ENCODE measurements around the gene TAS2R13. TPM values are rescaled to one million over a fixed set of nuclear protein-coding genes. Genes with fewer than 3 reads are reported as not detected.

Gene TAS2R13
- total RNA-seq, 1 donor from 2014 or later: 1.3 TPM

DNA sequence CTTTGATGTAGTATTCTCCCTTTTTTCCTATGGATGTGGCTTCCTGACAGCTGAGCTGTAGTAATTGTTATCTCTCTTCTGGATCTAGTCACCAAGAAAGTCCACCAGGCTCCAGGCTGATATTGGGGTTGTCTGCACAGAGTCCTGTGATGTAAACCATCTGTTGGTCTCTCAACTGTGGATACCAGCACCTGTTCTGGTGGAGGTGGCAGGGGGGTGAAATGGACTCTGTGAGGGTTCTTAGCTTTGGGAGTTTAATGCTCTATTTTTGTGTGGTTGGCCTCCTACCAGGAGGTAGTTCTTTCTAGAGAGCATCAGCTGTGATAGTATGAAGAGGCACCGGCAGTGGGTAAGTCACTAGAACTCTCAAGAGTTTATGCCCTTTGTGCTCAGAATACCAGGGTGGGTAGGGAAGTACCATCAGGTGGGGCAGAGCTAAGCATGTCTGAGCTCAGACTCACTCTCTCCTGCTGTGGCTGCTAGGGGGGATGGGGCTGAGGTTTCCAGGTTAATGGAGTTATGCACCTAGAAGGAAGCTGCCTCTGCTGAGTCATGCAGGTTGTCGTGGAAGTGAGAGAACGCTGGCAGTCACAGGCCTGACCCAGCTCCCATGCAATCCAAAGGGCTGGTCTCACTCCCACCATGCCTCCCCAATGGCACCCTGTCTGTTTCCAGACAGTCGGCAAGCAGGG is 32.7 kb upstream of the TAS2R13 start:
- Mint-ChIP-seq H3K4me3 (no peak overlapping the region), H3K27me3 (no peaks in the 10 kb centered on the region), H3K36me3 (peaks cover 29% of the 10 kb centered on the region), H3K9me3 (peaks cover 10% of the 10 kb centered on the region), H3K27ac (peak overlapping the region; percentile 39), H3K4me1 (ENCODE audit: unreplicated experiment) (no peaks in the 10 kb centered on the region)
- TF ChIP-seq CTCF (conservative IDR thresholded peaks at IDR 0.05): no peak
- no peak for DNase-seq (ENCODE audit: extremely low spot score, unreplicated experiment)

DNA sequence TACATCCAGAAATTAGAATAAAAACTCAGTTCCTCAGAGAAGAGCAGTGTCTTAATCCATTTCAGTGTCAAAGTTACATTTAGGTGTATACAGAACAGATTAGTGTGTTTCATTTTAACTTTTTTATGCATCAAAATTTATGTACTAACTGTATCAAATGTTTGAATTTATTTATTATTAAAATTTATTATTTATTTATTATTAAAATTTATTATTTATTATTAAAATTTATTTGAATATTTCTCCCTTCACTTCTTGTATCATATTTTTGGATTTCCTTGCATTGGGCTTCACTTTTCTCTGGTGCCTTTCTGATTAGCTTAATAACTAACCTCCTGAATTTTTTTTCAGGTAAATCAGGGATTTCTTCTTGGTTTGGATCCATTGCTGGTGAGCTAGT is 32.0 kb upstream of the TAS2R13 start:
- Mint-ChIP-seq H3K27ac (no peak overlapping the region), H3K4me3 (no peak overlapping the region), H3K4me1 (ENCODE audit: unreplicated experiment) (no peaks in the 10 kb centered on the region), H3K27me3 (no peaks in the 10 kb centered on the region), H3K9me3 (peaks cover 4% of the 10 kb centered on the region), H3K36me3 (peaks cover 22% of the 10 kb centered on the region)
- DNase-seq (ENCODE audit: extremely low spot score, unreplicated experiment): no peak
- TF ChIP-seq CTCF (conservative IDR thresholded peaks at IDR 0.05): no peak

DNA sequence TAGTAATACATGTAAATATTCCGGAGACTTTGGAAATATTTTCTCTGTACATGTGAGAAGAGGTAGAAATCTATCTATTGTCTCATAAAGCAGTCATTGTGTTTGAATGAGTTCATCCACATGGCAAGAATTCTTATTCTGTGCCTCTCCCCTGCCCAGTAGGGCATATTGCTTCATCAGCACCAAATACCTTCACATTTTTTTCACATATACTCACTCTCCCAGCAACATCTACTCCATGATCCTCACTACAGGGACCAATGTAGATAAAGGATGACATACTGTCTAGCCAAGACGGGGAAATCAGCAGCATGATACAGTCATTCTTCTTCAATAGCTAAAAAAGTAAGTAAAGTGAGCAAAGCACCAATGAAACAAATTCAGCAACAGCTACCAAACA is 31.0 kb upstream of the TAS2R13 start:
- Mint-ChIP-seq H3K36me3 (peaks cover 21% of the 10 kb centered on the region), H3K4me1 (ENCODE audit: unreplicated experiment) (no peaks in the 10 kb centered on the region), H3K27me3 (no peaks in the 10 kb centered on the region), H3K9me3 (peaks cover 4% of the 10 kb centered on the region), H3K27ac (peak overlapping the region; percentile 12), H3K4me3 (no peak overlapping the region)
- no peak for TF ChIP-seq CTCF (conservative IDR thresholded peaks at IDR 0.05)
- no peak for DNase-seq (ENCODE audit: extremely low spot score, unreplicated experiment)

DNA sequence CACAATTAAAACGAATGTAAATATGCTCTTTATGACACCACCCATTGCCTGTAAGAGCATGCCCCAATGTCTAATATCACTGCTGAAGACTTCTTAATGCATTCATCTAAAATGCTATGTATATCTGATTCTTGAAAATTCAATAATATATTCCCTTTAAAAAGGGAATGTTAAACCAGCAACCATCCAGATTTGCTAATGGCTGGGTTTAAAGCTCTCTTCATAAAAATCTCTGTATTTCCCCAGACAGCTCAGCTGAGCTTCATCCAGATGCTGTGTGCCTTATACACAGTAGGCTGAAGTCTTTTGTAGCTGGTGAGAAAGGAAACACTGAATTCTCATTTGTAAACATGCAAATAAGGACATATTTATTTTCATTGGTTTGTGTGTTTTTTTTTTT is 29.8 kb upstream of the TAS2R13 start, which contains the start of gene TAS2R14:
TSS of gene TAS2R14 (minus strand) at position 101 of the 400 bp plus-strand sequence. CDS start at position 45, 56 bp downstream.
- no peaks in the 10 kb centered on the region for H3K4me1 Mint-ChIP-seq (ENCODE audit: unreplicated experiment)
- DNase-seq (ENCODE audit: extremely low spot score, unreplicated experiment): no peak
- no peaks in the 10 kb centered on the region for H3K27me3 Mint-ChIP-seq
- no peak for TF ChIP-seq CTCF (conservative IDR thresholded peaks at IDR 0.05)
- H3K9me3 Mint-ChIP-seq: no peaks in the 10 kb centered on the region
- no peak within 1 kb of the TSS for H3K27ac Mint-ChIP-seq
- H3K4me3 Mint-ChIP-seq: no peak within 1 kb of the TSS
- H3K36me3 Mint-ChIP-seq: peaks cover 16% of the 10 kb centered on the region

- H3K36me3 Mint-ChIP-seq: peaks cover 12% of the 10 kb centered on the region
- H3K9me3 Mint-ChIP-seq: no peaks in the 10 kb centered on the region
- no peaks in the 10 kb centered on the region for H3K4me1 Mint-ChIP-seq (ENCODE audit: unreplicated experiment)
- no peaks in the 10 kb centered on the region for H3K27me3 Mint-ChIP-seq
- no peak overlapping the region for H3K4me3 Mint-ChIP-seq
- DNase-seq (ENCODE audit: extremely low spot score, unreplicated experiment): no peak
- no peak for TF ChIP-seq CTCF (conservative IDR thresholded peaks at IDR 0.05)
- no peak overlapping the region for H3K27ac Mint-ChIP-seq
Measured at GRCh38 chr12:10936506-10936905, 27.1 kb upstream of the TAS2R13 start.
